ENCODE data around the gene GPRIN3. TPM values are rescaled to one million over a fixed set of nuclear protein-coding genes. Genes with fewer than 3 reads are reported as not detected.
"Not testable (repeated sequence)": the region's sequence is repeated elsewhere in the genome, so short reads cannot be mapped to it uniquely, and the experiment has no call there.

Gene GPRIN3
- total RNA-seq, 4 donors from 2014 or later, result 1.2 to 3.4 (median 1.7) TPM

GRCh38 chr4:89204624-89205023 is 103.0 kb downstream of the GPRIN3 start:
- Histone ChIP-seq H3K9me3 (no peaks in the 10 kb centered on the region), H3K27me3 (no peaks in the 10 kb centered on the region), H3K4me1 (no peaks in the 10 kb centered on the region), H3K4me3 (no peak overlapping the region), H3K27ac (no peak overlapping the region), H3K36me3 (no peaks in the 10 kb centered on the region)
- no peak for DNase-seq (ENCODE audit: low spot score in 2 of 2)
- WGBS, result 59% methylated on average over 1 of the region's 1 CpG
- TF ChIP-seq EP300 (IDR thresholded peaks at IDR 0.05) (no peak), POLR2AphosphoS5 (IDR thresholded peaks at IDR 0.05) (no peak), CTCF (IDR thresholded peaks at IDR 0.05) (no peak), POLR2A (IDR thresholded peaks at IDR 0.05) (no peak)

GRCh38 chr4:89203902-89204301 is 103.7 kb downstream of the GPRIN3 start:
- Histone ChIP-seq H3K36me3 (no peaks in the 10 kb centered on the region), H3K4me3 (no peak overlapping the region), H3K27ac (no peak overlapping the region), H3K27me3 (no peaks in the 10 kb centered on the region), H3K9me3 (no peaks in the 10 kb centered on the region), H3K4me1 (no peaks in the 10 kb centered on the region)
- no peak for DNase-seq (ENCODE audit: low spot score in 2 of 2)
- 60% methylated on average over 3 of the region's 3 CpGs for WGBS
- TF ChIP-seq POLR2AphosphoS5 (IDR thresholded peaks at IDR 0.05) (no peak), EP300 (IDR thresholded peaks at IDR 0.05) (no peak), CTCF (IDR thresholded peaks at IDR 0.05) (no peak), POLR2A (IDR thresholded peaks at IDR 0.05) (no peak)

- H3K4me1 ChIP-seq; H3K4me3 ChIP-seq; H3K36me3 ChIP-seq; H3K27ac ChIP-seq; H3K27me3 ChIP-seq; H3K9me3 ChIP-seq; DNase-seq (ENCODE audit: low spot score in 2 of 2): not testable (repeated sequence)
- 79% methylated on average over 1 of the region's 1 CpG for WGBS
These were observed 108.2 kb downstream of the GPRIN3 start for GRCh38 chr4:89199394-89199793.

GRCh38 chr4:89197920-89198319 is 109.7 kb downstream of the GPRIN3 start:
- no peak overlapping the region for H3K4me3 ChIP-seq
- no peak overlapping the region for H3K27ac ChIP-seq
- WGBS, result 97% methylated on average over 2 of the region's 2 CpGs
- DNase-seq (ENCODE audit: low spot score in 2 of 2), result no peak
- no peaks in the 10 kb centered on the region for H3K9me3 ChIP-seq
- no peaks in the 10 kb centered on the region for H3K36me3 ChIP-seq
- no peaks in the 10 kb centered on the region for H3K4me1 ChIP-seq
- H3K27me3 ChIP-seq, result no peaks in the 10 kb centered on the region
- TF ChIP-seq CTCF (IDR thresholded peaks at IDR 0.05) (no peak), EP300 (IDR thresholded peaks at IDR 0.05) (no peak), POLR2A (IDR thresholded peaks at IDR 0.05) (no peak), POLR2AphosphoS5 (IDR thresholded peaks at IDR 0.05) (no peak)

GRCh38 chr4:89196745-89197144 is 110.9 kb downstream of the GPRIN3 start:
- Histone ChIP-seq H3K9me3 (no peaks in the 10 kb centered on the region), H3K4me1 (no peaks in the 10 kb centered on the region), H3K36me3 (no peaks in the 10 kb centered on the region), H3K4me3 (no peak overlapping the region), H3K27me3 (no peaks in the 10 kb centered on the region), H3K27ac (no peak overlapping the region)
- WGBS, result 32% methylated on average over 2 of the region's 2 CpGs
- no peak for TF ChIP-seq CTCF (IDR thresholded peaks at IDR 0.05)
- no peak for TF ChIP-seq POLR2A (IDR thresholded peaks at IDR 0.05)
- no peak for TF ChIP-seq POLR2AphosphoS5 (IDR thresholded peaks at IDR 0.05)
- no peak for TF ChIP-seq EP300 (IDR thresholded peaks at IDR 0.05)
- DNase-seq (ENCODE audit: low spot score in 2 of 2), result no peak

GRCh38 chr4:89196056-89196674 is 111.4 kb downstream of the GPRIN3 start:
- H3K9me3 ChIP-seq, result no peaks in the 10 kb centered on the region
- H3K4me1 ChIP-seq, result no peaks in the 10 kb centered on the region
- no peaks in the 10 kb centered on the region for H3K27me3 ChIP-seq
- DNase-seq (ENCODE audit: low spot score in 2 of 2), result no peak
- H3K27ac ChIP-seq, result no peak overlapping the region
- no peaks in the 10 kb centered on the region for H3K36me3 ChIP-seq
- 75% methylated on average over 2 of the region's 2 CpGs for WGBS
- no peak overlapping the region for H3K4me3 ChIP-seq
- no peak for TF ChIP-seq CTCF (IDR thresholded peaks at IDR 0.05)
- TF ChIP-seq POLR2AphosphoS5 (IDR thresholded peaks at IDR 0.05), result no peak
- TF ChIP-seq EP300 (IDR thresholded peaks at IDR 0.05), result no peak
- no peak for TF ChIP-seq POLR2A (IDR thresholded peaks at IDR 0.05)
